HG03039 (cell line): ENCODE data around the gene CCDC43.
"Not testable (repeated sequence)": the region's sequence is repeated elsewhere in the genome, so short reads cannot be mapped to it uniquely, and the experiment has no call there.

Experiments
- ATAC-seq: cut with Tn5 transposase; IDR thresholded peaks from one replicate; pipeline ENCODE4 v1.9.1; 2021; ENCODE audit warnings: mild to moderate bottlenecking, moderate library complexity; ENCODE audit not compliant: unreplicated experiment

The CCDC43 gene

DNA sequence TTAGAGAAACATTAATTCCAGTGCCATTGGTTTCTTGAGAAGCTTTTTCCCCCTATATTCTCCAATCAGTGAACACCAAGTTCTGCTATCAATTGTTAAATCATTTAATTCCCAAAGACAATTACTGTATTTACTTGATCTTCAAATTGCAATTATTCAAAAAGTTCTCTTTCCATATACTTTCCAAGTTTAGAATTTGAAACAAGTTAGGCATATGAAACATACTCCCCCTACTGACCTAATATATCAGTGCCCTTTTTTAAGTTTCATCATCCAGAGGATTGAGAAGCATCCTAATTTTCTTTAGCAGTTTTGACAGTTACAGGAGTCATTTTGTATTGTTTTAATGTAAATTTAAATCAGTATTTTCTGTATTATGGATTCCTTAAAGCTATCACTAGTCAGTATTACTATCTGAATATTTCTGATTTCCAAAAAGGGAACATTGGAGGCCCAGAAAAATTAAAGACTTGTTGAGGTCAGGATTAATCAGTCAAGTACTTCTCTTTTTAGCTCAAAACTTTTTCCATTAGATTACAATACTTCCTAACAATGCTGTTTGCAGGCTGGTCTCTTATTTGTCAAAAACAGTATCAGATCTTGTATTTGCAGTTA is 17.0 kb downstream of the CCDC43 start:
- ATAC-seq, result no peak

DNA sequence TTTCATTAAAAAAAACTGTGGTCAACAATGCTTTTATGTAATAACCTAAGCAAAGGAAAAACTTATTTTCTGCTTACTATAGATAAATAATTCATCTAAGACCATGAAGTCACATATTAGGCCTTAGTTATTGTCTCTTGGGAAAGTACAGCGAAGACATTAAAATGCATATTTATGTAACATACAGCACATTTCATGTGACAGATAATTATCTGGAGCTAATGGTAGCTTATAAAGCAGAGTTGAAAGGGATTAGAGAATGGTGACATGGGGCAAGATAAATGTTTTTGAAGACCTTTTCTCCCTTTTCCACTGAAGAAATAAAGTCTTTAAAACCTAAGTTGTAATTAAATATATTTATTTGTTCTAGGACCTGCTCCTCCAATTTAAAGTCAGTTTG is 23.6 kb downstream of the CCDC43 start:
- ATAC-seq, result no peak

DNA sequence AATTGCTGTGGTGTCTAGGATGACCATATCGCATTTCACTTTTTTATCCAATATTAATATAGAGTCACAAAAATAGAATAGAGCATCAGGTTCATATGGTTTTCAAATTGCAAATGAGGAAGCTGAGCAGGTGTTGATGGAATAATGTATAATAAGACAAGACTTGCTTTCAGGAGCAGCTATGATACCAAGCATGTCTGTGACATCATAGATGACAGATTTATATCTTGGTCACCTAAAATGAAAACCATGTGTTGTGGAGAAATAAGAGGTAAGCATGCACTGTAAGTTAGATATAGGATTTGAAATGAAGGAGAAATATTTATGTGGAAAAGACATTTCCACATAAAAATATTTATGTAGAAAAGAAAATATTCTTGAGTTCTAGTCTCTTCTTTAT is 24.7 kb downstream of the CCDC43 start:
- no peak for ATAC-seq

DNA sequence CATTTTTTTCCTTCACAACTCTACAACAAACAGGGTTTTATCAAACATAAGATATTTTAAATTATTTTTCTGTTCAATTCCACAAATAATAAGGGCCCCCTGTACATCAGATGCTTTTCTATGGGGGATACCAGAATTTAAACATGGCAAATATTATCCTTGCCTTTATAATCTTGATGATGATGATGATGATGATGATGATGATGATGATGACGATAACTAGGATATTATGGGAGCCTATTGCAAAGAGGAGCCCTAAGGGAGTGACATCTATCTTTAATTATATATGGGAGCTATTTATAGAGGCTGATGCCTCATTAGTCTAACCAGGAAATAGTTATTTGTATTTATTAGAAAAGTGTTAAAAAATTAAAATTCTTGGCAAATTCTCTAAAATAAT is 26.5 kb downstream of the CCDC43 start:
- ATAC-seq, result no peak

DNA sequence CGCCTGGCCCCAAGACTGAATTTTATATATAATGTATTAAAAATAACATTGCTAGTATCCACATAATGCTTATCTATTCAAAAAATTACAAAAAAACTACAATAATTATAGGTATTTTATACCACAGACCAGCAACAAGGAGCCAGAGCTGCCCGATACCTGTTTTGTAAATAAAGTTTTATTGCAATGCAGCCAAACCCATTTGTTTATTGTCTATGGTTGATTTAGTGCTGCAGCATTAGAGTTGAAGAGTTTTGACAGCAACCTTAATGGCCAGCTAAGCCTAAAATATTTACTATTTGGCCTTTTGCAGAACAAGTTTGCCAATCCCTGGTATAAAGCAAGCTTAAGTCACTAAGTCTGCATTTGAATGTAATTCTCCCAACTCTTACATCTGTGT is 27.7 kb downstream of the CCDC43 start:
- ATAC-seq, result no peak

DNA sequence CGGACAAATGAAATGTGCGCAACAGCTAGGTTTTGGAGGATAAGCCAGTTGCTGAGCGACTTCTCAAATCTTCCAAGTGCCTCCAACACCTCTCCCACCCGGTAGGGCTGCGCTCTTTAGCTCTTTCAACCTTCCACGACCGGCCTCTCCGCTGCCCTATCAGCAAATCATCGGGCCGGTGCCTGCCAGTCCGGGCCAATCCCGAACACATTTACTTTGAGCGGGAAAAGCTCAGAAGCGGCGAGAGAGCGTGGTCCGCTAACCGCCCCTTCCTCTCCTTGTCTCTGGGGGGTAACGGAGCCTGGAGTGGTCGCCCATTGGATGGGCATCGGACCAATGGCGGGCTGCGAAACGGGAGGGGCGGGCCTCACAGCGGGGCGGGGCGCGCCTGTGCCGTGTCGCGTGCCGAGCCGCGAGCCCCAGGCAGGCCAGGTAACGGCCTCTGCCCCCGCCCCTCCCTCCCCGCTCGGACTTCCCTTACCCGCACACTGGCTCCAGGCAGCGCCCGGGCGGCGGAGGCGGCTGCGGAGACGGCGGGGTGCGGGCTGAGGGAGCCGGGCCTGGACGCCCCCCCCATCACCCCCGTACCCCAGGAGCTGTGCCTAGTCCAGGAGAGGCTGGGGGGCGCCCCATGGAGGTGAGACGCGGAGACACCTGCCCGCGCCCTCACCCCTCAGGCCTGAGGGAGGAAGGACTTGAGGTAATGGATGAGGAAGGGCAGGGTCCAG is 33.4 kb downstream of the CCDC43 start, which contains the start of gene MEIOC:
Gene MEIOC, plus strand, starts transcription at position 486 of the 728 bp plus-strand sequence. Its CDS starts 146 bp downstream, at position 632.
- no peak for ATAC-seq

DNA sequence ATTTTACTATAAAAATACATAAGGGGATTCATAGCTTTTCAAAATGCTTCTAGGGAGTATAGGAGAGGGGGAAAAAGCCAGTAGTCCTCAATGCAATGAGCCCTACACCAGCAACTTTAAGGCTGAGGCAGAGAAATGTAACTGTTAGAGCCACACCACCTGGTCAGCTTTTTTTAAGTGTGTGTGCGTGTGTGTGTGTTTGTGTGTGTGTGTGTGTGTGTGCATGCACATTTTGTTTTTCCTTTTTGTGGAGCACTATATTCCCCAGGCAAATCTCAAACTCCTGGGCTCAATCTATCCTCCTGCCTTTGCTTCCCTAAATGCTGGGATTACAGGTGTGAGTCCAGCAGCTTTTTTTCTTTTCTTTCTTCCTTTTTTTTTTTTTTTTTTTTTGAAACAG is 35.6 kb downstream of the CCDC43 start:
- ATAC-seq, result no peak

DNA sequence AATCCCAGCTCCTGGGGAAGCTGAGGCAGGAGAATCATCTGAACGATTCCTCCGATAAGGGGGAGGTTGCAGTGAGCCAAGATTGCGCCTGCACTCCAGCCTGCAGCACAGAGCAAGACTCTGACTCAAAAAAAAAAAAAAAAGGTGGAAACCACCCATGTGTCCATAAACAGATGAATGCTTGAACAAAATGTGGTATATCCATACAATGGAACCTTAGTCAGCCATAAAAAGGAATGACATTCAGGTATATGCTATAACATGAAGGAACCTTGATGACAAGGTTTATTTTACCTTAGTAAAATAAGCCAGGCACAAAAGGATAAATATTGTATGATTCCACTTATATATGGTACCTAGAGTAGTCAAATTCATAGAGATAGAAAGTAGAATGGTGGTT is 36.2 kb downstream of the CCDC43 start:
- no peak for ATAC-seq

DNA sequence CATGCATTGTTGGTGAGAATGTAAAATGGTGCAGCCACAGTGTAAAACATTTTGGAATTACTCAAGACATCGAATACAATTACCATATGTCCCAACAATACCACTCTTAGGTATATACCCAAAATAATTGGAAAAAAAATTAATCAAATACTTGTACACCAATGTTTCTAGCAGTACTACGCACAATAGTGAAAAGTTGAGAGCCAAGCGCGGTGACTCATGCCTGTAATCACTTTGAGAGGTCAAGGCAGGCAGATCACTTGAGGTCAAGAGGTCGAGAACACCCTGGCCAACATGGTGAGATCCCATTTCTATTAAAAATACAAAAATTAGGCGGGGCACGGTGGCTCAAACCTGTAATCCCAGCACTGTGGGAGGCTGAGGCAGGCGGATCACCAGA is 36.8 kb downstream of the CCDC43 start:
- no peak for ATAC-seq

DNA sequence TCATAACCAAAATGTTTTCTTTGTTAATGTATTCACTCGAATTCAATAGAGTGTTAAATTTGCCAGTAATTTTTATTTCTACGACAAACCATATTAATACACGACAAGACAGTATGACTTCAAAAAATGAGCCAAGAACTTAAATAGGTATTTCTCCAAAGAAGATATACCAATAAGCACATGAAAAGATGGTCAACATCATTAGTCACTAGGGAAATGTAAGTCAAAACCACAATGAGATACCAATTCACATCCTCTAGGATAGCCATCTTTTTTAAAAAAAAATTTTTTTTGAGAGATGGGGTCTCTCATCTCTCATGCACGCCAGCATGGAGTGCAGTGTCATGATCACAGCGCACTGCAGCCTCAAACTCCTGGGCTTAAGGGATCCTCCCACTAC is 38.3 kb downstream of the CCDC43 start:
- no peak for ATAC-seq

DNA sequence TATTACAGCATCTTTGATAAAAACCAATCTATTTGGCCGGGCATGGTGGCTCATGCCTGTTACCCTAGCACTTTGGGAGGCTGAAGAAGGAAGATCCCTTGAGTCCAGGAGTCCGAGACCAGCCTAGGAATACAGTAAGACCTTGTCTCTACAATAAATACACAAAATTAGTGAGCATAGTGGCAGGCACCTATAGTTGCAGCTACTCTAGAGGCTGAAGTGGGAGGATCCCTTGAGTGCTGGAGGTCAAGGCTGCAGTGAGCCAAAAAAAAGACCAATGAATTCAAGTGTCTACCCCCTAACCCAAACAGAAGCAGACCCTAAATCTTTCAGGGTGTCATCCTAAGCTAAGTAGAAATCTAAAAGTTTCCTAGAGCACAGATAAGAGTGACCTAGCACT is 40.6 kb downstream of the CCDC43 start:
- no peak for ATAC-seq

DNA sequence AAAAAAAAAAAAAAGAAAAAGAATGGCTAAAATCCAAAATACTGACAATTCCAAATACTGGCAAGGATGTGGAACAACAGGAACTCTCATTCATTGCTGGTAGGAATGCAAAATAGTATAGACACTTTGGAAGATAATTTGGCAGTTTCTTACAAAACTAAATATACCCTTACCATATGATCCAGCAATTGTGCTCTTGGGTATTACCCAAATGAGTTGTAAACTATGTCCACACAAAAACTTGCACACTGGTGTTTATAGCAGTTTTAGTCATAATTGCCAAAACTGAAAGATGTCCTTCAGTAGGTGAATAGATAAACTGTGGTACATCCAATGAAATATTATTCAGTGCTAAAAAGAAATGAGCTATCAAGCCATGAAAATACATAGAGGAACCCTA is 41.8 kb downstream of the CCDC43 start:
- ATAC-seq, result no peak

DNA sequence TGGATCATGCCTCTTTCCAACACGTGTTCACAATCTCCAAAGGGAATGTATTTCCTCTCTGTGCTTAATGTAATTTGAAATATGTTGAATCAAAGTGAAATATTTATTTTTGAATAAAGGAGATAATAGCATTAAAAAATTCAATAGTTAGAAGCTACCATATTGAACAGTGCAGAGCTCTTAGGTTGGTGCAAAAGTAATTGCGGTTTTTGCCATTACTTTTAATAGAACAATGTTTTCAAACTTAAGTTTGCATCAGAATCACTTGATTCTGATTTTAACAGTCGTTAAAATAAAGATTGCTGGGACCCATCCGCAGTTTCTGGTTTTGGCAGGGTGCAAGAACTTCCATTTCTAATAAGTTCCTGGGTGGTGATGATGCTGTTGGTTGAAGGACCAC is 43.3 kb downstream of the CCDC43 start:
- no peak for ATAC-seq

DNA sequence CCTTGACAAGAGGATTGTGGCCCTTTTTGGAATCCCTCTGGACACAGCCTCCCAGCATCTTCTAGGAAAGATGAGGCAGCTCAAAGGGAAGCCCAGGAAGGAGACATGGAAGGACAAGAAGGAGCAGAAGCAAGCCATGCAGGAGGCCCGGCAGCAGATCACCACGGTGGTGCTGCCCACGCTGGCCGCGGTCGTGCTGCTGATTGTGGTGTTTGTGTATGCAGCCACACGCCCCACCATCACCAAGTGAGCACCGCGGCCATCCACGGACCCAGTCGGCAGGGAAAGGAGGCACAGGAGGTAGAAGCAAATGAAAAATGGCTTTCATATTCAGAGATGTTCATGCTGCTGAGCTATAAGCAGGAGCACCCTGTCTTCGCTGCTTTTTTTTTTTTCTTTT is 44.2 kb downstream of the CCDC43 start:
- ATAC-seq, result no peak

DNA sequence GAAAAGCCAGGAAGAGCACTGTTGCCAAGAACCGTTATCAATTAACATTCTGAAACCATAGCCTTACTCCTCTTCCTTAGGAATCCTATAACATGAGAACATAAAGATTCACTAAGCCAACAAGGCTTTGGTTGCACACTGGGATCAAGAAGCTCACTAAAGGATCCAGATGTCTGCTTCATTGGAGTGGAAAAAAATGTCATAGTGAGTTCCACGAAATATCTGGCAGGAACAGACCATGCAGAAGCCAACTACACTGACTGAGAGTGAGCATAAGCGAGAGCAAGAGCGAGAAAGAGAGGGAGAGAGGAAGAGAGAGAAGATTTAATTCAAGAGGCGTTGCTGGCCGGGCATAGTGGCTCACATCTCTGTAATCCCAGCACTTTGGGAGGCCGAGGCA is 46.7 kb downstream of the CCDC43 start:
- ATAC-seq, result no peak

DNA sequence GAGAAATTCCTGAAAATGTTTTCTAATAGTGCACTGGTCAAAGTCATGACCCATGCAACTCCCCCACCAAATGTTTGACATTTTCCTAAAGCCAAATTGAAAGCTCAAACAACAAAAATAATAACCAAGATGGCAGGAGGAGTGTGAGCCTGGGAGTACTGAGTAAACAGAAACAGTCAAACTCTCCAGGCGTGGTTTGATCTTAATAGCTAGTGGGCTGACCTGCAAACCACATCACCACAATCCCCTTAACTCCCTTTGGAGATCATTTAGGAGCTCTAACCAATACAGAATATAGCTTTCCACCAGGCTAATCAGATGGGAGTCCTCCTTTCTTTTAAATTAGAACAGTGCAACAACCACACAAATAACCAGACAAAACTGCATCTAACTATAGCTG is 52.5 kb downstream of the CCDC43 start:
- no peak for ATAC-seq

DNA sequence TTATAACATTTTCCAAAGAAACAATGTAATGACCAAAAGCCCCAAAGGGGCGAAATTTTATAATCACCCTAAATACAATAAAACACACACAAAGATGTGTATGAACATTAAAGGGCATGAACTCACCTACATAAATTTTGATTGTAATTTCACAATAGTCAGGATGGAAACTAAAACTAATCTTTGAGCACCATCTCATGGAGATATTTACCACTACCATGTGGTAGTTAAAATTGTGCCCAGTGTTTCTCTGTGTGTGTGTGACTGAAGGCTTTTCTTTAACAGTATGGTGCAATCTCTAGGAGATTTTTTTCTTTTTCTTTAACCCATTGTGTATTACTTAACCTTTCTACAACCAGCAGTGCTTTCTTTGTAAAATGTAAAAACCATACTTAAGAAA is 53.0 kb downstream of the CCDC43 start:
- no peak for ATAC-seq

DNA sequence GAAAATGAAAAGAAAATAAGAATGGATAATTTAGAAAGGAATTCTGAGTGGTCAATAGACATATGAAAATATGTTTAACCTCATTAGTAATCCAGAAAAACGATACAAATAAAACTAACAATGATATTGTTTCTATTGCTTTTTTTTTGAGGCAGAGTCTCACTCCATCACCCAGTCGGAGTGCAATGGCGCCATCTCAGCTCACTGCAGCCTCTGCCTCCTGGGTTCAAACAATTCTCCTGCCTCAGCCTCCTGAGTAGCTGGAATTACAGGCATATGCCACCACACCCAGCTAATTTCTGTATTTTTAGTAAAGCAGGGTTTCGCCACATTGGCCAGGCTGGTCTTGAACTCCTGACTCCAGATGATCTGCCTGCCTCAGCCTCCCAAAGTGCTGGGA is 55.2 kb downstream of the CCDC43 start:
- not testable (repeated sequence) for ATAC-seq

DNA sequence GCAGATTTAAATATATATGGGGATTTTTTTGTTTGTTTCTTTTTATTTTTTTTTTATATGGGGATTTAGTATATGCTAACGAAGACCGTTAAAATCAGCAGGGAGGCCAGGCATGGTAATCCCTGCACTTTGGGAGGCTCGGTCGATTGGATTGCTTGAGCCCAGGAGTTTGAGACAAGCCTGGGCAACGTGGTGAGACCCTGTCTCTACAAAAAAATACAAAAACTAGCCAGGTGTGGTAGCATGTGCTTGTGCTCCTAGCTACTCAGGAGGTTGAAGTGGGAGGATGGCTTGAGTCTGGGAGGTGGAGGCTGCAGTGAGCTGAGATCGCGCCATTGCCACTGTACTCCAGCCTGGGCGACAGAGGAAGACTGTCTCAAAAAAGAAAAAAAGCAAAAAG is 55.6 kb downstream of the CCDC43 start:
- ATAC-seq, result no peak

DNA sequence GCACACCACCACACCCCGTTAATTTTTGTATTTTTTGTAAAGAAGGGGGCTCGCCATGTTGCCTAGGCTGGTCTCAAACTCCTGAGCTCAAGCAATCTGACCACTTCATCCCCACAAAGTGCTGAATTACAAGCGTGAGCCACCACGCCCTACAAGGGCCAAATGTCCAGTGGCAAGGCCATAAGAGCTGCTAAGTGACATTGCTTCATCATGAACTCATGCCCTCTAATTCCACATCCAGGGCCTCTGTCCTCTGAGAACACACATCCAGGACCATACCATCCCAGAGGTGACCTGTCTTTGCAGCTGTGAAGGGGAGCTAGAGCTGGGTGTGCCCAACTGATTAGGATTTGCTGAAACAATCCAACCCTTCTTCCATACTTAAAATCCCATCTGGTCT is 58.9 kb downstream of the CCDC43 start:
- ATAC-seq, result no peak

DNA sequence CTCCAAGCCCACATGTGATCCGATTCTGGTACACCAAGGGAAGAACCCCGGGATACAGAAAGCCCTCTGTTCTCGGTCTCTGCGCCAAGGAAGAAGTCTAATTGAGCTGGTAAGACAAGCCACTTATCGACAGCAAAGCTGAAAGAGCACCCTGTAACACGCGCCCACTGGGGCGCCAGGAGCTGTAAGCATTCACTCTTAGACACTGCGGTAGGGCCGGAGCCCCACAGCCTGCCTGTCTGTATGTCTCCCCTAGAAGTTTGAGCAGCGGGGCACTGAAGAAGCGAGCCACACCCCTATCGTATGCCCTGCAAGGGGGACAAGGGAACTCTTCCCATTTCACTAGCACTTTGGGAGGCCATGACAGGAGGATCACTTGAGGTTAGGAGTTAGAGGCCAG is 60.3 kb downstream of the CCDC43 start:
- ATAC-seq, result no peak

DNA sequence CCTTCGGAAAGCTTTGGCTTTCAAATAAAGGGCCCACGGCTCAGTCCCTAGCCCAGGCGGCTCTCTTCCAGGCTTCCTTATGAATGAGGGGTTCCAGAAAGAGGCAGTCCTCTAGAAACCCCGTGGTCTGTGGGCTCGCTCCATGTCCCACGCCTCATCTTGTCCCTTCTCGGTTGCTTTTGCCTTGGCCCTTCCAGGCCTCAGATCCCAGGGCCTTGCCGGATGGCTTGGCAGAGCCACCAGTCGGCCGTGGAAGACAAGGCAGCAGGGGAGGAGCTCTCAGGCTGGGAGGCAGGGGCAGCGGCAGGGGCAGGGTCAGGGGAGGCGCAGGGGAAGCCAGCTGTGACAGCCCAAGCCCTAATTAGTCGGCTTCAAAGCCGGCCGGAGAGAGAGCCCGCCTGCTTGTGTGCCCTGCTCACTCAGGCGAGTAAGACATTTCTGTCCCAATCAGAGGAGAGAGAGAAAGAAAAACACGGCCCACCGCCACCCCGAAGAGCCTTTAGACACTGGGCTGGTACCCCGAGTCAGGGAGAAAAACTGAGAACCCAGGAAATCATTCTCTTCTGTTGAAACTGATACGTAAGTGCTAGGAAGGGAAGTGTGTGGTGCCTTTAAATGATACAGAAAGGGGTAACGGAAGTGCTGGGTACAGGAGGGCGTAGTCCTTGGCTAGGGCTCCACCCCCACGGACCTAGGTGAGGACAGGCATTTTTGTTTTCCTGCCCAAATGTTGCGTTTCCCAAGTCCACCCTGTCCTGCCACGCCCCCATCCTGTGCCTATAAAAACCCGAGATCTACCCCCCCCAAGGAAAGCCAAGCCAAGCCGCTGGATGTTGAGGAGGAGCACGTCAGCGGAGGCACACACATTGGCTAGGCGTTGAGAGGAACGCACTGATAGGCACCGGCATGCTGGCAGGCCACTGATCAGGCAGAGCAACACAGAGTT is 61.1 kb downstream of the CCDC43 start:
- no peak for ATAC-seq
